Esophagus muscularis mucosa (tissue), 4 donors: ENCODE results near the gene UNKL.

ENCODE experiments used
- EP300 ChIP-seq: sonication (generic); formaldehyde crosslinking; IDR thresholded peaks from one replicate; pipeline ENCODE4 v1.6.1; 2017; ENCODE audit warnings: antibody characterized with exemption
- POLR2A ChIP-seq: fragments of 450-650 bp; IDR thresholded peaks from one replicate; pipeline ENCODE4 v1.6.1; 2017; ENCODE audit warnings: antibody characterized with exemption, moderate library complexity, mild to moderate bottlenecking, low read depth
- POLR2AphosphoS5 ChIP-seq, 2 donors: sonication (generic); formaldehyde crosslinking; IDR thresholded peaks; one replicate each; pipeline ENCODE4 v1.6.1; 2017; ENCODE audit warnings: antibody characterized with exemption in 2 of 2
- TF ChIP-seq, protein P1 (sequence below), 3 experiments: fragments of 200-600 bp in 2 of 3; fragments of 450-650 bp in 1 of 3; sonication (generic) in 2 of 3; IDR thresholded peaks; one replicate each; pipeline ENCODE4 v1.5.1; 2017 to 2019; ENCODE audit warnings: antibody characterized with exemption in 3 of 3, mild to moderate bottlenecking in 2 of 3, moderate library complexity in 1 of 3

GRCh38 chr16:1345651-1346421 is 68.7 kb downstream of the UNKL start:
- TF ChIP-seq, protein P1, sequence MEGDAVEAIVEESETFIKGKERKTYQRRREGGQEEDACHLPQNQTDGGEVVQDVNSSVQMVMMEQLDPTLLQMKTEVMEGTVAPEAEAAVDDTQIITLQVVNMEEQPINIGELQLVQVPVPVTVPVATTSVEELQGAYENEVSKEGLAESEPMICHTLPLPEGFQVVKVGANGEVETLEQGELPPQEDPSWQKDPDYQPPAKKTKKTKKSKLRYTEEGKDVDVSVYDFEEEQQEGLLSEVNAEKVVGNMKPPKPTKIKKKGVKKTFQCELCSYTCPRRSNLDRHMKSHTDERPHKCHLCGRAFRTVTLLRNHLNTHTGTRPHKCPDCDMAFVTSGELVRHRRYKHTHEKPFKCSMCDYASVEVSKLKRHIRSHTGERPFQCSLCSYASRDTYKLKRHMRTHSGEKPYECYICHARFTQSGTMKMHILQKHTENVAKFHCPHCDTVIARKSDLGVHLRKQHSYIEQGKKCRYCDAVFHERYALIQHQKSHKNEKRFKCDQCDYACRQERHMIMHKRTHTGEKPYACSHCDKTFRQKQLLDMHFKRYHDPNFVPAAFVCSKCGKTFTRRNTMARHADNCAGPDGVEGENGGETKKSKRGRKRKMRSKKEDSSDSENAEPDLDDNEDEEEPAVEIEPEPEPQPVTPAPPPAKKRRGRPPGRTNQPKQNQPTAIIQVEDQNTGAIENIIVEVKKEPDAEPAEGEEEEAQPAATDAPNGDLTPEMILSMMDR (IDR thresholded peaks at IDR 0.05) = no peak
- TF ChIP-seq POLR2A (no peak), EP300 (no peak), POLR2AphosphoS5 (IDR thresholded peaks at IDR 0.05) (no peak)
